HS-27A (cell line): ENCODE results near the gene EPB41L3.
"Not testable (repeated sequence)": the region's sequence is repeated elsewhere in the genome, so short reads cannot be mapped to it uniquely, and the experiment has no call there.

Source experiments
- DNase-seq: peaks from one replicate; pipeline ENCODE4 v3.0.0-alpha.2; 2012; ENCODE audit warnings: low read depth, missing footprints

The EPB41L3 gene

GRCh38 chr18:5543773-5544389, at the start of gene EPB41L3:
Gene EPB41L3 (minus strand): TSS chr18:5543997. CDS start chr18:5489183, 54,814 bp downstream.
- no peak for DNase-seq

- no peak for DNase-seq
Measured at GRCh38 chr18:5588529-5588928, 44.7 kb upstream of the EPB41L3 start.

GRCh38 chr18:5585653-5586052, 41.9 kb upstream of the EPB41L3 start:
- no peak for DNase-seq

- no peak for DNase-seq
Measured at GRCh38 chr18:5584746-5585417, 41.1 kb upstream of the EPB41L3 start.

- DNase-seq: no peak
Measured at GRCh38 chr18:5582849-5583681, 39.3 kb upstream of the EPB41L3 start.

GRCh38 chr18:5582076-5582475, 38.3 kb upstream of the EPB41L3 start:
- no peak for DNase-seq

- DNase-seq: no peak
Measured at GRCh38 chr18:5574843-5575242, 31.0 kb upstream of the EPB41L3 start.

- no peak for DNase-seq
Measured at GRCh38 chr18:5571666-5572065, 27.9 kb upstream of the EPB41L3 start.

- not testable (repeated sequence) for DNase-seq
Measured at GRCh38 chr18:5570613-5571012, 26.8 kb upstream of the EPB41L3 start.

- no peak for DNase-seq
Measured at GRCh38 chr18:5568416-5568815, 24.6 kb upstream of the EPB41L3 start.

GRCh38 chr18:5558851-5559250, 15.1 kb upstream of the EPB41L3 start:
- DNase-seq: no peak

- DNase-seq: no peak
Measured at GRCh38 chr18:5556310-5556974, 12.6 kb upstream of the EPB41L3 start.

GRCh38 chr18:5554629-5555028, 10.8 kb upstream of the EPB41L3 start:
- DNase-seq: no peak

- no peak for DNase-seq
Measured at GRCh38 chr18:5546660-5547059, 2.9 kb upstream of the EPB41L3 start.

- no peak for DNase-seq
Measured at GRCh38 chr18:5543036-5543680, 639 bp downstream of the EPB41L3 start.

- DNase-seq: no peak
Measured at GRCh38 chr18:5542515-5543035, 1.2 kb downstream of the EPB41L3 start.

GRCh38 chr18:5541644-5542043, 2.2 kb downstream of the EPB41L3 start:
- DNase-seq: no peak

- no peak for DNase-seq
Measured at GRCh38 chr18:5539391-5539790, 4.4 kb downstream of the EPB41L3 start.

GRCh38 chr18:5538544-5538943, 5.3 kb downstream of the EPB41L3 start:
- DNase-seq: no peak

- DNase-seq: no peak
Measured at GRCh38 chr18:5537860-5538259, 5.9 kb downstream of the EPB41L3 start.

GRCh38 chr18:5534845-5535244, 9.0 kb downstream of the EPB41L3 start:
- DNase-seq: no peak

GRCh38 chr18:5532066-5532465, 11.7 kb downstream of the EPB41L3 start:
- DNase-seq: no peak
